NCI-H82 treated with DMSO at 0.1 percent for 48 hours (cell line): Measurements from ENCODE around the gene CDH26.
A peak's percentile ranks its signal among the peaks of the same experiment; 100 is the strongest.

ENCODE experiments used
- DNase-seq: peaks from one replicate; lab custom pipeline; 2025; ENCODE audit not compliant: unreplicated experiment; lab: John Stamatoyannopoulos, UW

Gene CDH26

DNA sequence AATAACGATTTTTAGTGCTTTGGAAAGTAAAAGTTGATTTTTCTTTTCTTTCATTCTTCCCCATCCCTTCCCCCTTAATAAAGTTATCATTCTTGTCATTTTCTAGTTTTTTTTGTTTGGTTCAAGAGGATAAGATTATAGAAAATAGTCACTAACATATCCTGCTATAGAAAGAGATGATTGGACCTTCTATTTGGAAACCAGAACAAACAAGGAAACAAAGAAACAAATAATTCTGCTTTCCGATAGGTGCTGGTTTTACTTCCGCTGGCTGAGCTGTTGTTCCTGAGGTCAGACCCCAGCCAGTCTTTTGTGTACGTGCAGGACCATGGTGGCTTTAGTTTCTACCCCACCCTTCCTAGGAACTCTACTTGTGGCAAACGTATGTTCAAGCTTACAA lies at the start of gene CDH26:
CDH26 (plus strand) TSS at position 301 of the 400 bp plus-strand sequence. CDS start 304 bp downstream, outside the sequence.
- DNase-seq: no peak

DNA sequence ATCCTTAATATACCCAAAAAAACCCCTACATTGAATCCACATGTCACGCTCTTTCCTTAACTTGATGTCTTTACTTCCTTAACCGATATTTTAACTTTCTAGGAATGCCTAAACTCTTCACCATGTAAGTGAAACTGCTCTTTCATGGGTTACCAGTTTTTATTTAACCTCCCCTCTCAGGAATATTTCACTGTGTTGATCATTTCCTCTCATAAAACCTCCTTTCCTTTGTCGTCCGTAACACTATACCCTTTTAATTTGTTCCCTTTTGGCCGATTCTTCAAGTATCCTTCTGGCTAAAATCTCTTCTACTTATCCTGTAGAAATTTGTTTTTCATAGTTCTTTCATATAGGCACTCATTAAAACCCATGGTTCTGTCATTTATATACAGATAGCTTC lies 49.4 kb upstream of the CDH26 start:
- no peak for DNase-seq

DNA sequence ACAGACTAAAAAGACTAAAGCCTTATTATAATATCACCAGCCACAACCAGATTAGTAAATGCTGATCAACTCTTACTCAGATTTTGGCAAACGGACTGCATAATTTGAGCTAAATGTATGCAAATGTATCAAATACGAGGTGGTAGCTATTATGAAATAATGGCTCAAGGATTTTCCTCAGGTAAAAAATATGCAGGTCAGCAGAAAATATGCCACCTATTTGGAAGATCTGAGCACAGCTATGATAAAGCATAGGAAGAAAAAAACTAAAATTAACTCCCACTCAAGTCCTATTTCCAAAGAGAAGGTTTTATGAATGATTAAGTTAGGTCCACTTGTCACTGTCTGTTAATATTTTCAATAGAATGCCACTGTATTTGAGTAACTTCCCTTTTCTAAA lies 47.2 kb upstream of the CDH26 start:
- no peak for DNase-seq

DNA sequence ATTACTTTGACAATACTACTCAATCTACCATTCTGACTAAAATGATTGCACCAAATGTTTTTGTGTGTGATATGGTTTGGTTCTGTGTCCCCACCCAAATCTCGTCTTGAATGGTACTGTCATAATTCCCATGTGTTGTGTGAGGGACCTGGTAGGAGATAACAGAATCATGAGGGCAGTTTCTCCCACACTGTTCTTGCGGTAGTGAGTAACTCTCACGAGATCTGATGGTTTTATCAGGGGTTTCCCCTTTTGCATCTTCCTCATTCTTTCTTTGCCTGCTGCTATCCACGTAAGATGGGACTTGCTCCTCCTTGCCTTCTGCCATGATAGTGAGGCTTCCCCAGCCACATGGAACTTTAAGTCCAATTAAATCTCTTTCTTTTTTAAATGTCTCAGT lies 45.6 kb upstream of the CDH26 start:
- DNase-seq: no peak

DNA sequence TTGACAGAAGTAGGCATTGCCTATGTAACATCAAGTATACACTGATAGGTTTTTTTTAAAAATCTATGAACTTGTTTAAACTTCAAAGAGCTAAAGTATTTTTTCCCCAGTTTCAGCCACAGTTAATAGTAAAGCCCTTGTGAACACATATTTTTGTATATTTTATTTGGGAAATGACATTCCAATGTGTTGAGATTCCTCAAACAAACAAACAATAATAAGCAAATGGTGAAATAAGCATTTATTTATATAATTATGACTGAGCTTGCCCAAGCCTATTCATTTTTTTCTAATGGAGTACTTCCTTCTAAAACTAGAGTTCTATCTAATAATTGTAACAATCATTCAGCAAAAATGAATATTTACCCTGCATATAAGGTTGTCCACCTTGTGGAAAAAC lies 37.3 kb upstream of the CDH26 start:
- DNase-seq: no peak

DNA sequence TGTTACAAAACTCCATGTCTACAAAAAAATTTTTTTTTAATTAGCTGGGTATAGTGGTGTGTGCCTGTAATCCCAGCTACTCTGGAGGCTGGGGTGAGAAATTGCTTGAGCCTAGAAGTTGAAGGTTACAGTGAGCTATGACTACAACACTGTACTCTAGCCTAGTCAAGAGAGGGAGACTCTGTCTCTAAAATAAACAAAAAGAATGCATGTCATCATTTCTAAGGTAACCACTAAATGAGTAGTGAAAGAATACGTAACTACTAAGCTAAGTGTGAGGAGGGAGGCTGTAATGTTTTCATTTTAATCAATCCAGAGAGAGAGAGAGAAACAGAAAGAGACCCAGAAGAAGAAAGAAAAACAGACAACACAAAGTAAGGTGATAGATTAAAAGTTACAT lies 34.7 kb upstream of the CDH26 start:
- no peak for DNase-seq

DNA sequence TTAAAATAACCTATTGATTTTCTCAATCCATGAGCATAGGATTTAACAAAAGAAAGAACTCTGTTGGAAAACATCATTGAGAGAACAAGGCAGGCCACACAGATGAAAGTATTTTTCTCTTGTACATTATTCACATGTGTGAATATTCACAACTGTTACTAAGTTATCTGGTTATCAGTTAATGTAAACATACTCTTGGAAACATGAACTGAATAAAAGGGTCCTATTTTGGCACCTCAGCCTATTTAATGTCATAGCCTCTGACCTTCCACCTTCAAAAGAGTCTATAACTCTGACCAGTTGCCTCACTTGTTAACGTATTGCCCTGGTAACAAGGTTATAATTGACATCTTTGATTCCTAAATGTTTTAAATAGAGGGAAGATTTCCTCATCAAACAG lies 32.9 kb upstream of the CDH26 start:
- no peak for DNase-seq

DNA sequence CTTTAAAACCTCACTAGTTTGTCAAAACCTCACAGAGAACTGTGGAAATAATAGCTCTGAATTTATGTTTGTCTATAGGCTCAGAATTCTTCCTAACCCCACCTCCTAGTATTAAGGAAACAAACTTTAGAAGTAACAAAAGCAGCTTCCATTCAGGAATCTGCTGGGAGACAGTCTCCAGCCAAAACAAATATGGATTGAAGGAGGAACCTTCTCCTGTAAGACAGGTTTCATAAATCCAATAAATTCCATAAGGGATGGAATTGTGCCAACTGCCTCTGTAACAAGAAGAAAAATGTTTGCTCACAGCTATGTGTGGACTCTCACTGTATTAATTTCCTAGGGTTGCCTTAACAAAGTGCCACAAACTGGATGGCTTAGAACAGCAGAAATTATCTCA lies 32.3 kb upstream of the CDH26 start:
- no peak for DNase-seq

DNA sequence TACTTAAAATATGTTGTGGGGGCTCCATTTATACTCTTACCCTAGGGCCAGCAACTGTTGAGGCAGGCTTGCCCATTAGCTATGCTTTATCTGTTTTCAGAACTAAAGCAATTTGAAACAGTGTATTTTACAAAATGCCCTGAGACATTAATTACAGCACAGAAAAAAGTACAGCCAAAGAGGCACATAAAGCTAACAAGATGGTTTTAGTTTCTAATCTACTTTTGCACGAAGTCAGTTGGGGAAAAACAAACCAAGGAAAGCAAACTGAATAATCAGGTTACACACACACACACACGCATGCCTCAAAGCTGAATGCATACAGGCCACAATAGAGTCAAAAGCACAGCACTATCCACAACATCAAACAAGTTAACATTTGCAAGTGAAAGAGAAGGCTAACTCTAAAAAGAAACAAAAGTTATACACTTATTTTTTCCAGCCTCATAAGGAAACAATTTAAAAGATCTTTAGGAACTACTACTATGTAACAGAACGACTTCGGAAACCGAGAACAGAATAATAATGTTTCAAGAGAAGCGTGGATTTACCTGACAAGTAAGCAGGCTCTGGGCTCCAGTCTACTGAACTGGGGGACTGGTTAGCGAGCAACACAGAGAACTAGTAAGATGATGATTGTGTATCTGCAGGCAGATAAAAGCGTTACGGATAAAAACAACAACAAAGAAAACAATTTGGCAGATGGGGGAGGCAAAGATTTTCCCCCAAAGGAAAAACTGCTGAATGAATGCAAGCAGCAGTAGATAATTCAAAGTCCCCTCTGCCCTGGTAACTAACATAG lies 26.5 kb upstream of the CDH26 start:
- no peak for DNase-seq

DNA sequence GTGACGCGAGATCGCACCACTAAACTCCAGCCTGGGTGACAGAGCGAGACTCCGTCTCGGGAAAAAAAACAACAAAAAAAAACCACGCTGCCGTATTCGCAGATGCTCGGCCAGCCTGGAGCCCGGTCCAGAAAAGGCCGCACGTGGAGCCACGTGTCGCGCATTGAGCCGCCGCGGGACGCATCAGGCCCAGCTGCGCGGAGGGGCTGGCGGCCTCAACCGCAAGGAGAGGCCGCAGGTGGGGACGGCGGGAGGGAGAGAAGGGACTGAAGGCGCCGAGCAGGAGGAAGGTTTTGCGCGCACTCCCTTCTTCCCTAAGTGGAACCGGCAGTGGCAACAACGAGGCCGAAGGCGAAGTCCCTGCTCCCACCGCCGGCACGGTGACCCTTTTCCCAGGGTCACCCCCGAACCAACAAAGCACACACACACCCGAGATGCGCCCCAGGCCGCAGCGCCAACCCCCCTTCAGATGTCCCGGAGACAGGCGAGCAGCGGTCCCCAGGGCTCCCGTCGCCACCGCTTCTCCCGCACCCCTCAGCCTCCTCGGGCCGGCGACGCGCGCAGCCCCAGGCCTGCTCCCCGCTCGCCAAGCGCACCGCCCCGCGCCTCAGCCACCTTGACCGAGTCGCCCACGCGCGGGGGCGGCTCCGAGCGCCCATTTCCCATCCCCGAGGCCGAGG lies 25.5 kb upstream of the CDH26 start:
- no peak for DNase-seq

DNA sequence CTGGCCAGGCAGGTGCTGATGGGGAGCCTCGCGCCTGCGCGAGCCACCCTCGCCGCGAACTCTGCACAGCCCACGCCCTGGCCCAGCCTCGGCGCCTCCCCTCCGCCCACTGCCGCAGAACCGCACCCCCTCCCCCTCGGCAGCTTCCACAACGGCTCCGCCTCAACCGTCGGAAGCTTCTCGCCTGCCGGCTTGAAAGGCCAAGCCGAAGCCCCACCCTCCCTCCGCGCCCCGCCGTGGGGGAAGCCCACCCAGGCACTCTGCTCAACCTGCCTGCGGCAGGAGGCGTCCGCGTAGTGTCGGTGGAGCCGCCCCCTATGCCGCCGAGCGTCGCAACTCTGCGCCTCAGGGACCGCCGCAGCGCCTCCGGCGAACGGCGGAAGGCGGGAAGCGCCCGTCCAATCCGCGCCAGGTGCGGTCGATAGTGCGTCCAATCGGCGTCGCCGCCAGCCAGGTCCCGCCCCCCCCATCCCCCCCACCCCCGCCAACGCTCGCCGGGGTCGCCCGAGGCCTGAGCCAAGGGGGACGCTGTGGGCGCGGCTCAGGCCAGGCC lies 24.9 kb upstream of the CDH26 start, which contains the start of gene SYCP2:
SYCP2 (minus strand) TSS at position 342 of the 553 bp plus-strand sequence. CDS start 11,224 bp downstream, outside the sequence.
- DNase-seq: no peak

DNA sequence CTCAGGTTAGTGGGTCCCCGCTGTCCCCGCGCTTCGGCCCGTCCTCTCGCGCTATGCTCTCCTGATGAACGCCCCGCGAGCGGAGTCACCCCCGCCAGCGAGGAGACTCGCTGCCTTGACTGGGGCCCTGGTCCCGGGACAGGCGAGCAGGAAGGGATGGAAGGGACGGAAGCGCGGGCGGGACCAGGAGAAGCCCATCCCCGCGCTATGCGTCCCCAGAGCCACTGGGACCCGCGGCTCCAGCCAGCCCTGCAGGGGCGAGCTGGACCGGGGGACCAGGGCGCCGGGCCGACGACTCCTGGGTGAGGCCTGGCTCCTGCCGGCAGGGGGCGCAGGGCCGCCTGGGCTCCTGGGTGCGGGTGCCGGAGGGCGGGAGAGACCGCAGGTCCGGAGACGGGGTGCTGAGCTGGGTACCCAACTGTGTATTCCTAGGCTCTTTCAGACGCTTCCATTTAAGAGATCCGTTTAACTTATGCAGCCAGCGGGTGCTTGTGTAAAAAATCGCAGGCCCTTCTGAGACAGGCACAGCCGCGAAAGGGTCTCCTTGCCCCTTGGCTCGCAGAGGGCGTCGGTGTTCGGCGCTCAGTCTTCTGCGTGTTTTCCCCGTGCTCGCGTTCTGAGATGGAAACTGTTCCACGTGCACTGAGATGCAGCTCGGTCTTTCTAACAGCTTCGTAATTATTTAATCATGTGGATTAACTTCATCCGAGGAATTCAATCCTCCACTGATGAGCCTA lies 24.2 kb upstream of the CDH26 start:
- DNase-seq: peak; percentile 31

DNA sequence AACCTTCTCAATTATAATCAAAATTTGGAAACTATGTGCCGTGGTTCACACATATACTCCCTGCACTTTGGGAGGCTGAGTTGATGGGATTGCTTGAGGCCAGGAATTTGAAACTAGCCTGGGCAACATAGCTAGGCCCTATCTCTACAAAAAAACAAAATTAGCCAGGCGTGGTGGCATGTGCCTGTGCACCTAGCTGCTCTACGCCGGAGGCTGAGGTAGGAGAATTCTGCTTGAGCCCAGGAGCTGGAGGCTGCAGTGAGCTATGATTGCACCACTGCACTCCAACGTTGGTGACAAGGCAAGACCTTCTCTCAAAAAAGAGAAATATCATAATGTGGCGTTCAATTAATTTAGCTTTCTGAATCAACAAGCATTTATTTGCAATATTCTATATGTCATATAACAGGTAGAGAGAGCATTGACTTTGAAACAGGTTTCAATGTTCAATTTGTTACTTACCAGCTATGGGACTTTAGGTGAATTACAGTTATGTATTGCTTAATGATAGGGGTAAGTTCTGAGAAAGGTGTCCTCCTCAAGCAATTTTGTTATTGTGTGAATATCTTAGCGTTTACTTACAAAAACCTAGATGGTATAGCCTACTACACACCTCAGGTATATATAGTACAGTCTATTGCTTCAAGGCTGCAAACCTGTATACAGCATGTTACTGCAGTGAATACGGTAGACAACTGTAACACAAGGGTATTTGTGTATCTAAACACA lies 22.6 kb upstream of the CDH26 start:
- DNase-seq: no peak

DNA sequence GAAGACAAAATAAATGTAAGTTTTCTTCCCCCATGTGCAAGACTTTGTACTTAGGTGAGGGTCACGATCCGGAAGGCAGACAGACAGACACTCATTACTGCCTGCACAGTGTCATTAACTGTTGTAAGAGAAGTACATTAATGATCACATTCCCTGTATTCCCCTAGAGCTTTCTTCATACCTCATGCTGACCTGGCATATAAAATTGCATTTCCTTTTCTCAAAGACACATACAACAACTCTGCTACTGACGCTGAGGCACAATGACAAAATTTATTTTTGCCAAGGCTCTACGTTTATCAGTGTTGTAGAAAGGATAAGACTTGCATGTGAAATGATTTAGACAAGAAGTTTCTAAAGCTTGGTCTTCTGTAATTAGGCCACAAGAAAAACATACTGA lies 21.8 kb upstream of the CDH26 start:
- DNase-seq: no peak

DNA sequence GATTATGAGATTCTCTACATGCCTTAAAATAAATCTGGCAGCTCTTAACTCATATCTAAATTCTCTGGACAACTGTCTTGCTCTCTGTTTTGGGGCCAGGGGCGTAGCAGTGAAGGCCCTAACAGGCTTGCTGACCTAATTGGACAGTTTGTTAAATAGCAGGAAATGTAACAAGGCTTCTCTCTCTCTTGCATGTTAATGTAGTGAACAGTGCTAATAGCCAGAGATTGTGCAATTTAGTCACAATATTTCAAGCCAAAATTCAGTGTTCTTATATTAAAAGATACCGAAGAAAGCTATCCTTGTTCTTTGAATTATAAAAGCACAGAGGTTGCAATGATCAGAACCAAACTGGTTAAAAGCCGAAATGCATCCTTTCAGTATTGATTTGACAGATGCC lies 21.1 kb upstream of the CDH26 start:
- DNase-seq: no peak

DNA sequence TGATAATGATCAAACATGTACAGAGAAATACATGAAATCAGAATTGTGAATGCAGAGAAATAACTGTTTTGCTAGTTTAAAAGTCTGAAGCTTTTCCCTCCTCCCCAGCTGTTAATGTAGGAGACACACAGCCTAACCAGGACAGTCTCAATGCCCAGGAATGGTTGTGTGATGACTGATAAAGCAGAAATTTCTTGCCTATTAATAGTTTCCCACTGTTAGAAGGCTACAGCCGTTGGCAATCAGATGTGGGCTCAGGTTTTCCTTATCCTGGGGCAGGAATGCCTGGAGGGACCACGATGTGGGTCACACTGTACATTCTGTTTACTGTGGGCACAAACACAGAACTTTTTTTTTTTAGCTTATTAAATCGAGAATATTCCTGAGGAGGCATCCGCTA lies 20.0 kb upstream of the CDH26 start:
- no peak for DNase-seq

DNA sequence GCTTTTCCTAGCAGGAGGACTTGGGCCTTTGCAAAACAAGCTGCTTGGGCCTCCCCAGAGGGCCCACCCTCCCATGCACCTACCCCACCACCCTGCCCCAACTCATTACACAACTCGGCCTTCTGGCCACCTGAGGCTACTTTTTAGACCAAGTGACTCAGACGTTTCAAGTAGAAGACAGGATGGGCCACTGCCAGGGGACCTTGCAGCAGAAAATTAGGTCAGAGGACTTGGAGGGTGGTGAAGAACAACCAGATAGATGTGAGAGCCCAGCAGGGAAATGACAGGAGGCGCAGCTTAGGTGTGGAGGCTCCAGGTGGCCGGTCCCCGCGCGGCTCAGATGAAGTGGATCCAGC lies 19.5 kb upstream of the CDH26 start:
- DNase-seq: no peak

DNA sequence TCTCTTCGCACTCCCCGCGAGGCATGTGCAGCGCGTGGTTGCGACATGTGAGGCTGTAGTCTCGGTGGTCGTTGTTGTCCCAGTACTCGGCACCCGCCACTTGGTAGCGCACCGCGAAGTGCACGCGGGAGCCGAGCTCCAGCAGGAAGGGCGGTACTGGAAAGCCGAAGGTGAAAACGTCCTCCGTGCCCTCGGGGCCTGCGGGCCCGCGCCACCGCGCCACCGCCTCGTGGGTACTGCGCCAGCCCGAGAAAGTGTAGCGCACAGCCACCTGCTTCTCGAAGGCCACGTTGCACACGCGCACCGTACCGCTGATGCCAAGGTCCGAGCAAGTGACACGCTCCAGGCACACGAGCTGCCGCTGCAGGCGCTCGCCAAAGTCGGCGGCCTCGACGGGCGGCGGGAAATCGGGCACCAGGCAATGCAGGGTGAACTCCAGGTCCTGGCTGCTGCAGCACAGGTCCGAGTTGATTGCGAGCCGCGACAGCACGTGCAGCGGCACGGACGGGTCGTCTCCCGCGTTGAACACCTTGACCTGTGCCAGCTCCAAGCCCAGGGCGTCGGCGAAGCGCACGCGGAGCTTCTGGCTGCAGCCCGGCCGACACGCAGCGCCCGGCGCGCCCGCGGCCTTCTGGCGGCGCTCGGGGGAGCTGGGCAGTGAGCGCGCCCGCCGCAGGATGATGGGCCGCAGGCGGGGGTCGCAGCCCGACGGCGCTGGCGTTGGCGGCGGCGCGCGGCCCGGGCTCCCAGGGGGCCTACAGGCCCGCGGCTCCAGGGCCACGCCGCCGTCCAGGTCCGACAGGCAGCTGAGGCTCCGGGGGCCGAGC lies 19.0 kb upstream of the CDH26 start:
- DNase-seq: no peak

DNA sequence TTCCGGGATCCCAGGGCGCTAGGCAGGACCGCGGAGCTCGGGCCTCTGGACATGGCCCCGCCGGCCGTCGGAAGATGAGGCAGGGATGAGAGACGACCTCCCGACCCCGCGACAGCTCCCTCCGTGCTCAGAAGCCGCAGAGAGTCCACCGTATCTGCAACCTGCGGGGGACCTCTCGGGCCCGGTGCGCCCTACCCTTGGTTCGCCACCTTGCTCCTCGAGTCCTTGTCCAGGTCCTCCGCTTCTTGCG lies 18.4 kb upstream of the CDH26 start:
- no peak for DNase-seq
